SK-N-DZ (cell line): ENCODE results near the gene MBNL2.

Experiments used
- DNase-seq: peaks from one replicate; pipeline ENCODE4 v3.0.0-alpha.2; 2015; ENCODE audit warnings: low spot score

Gene MBNL2

GRCh38 chr13:97372936-97373335 lies 150.8 kb downstream of the MBNL2 start:
- no peak for DNase-seq

GRCh38 chr13:97373787-97374186 lies 151.7 kb downstream of the MBNL2 start:
- no peak for DNase-seq

- DNase-seq, result no peak
Measured at GRCh38 chr13:97376981-97377380, 154.8 kb downstream of the MBNL2 start.

DNA sequence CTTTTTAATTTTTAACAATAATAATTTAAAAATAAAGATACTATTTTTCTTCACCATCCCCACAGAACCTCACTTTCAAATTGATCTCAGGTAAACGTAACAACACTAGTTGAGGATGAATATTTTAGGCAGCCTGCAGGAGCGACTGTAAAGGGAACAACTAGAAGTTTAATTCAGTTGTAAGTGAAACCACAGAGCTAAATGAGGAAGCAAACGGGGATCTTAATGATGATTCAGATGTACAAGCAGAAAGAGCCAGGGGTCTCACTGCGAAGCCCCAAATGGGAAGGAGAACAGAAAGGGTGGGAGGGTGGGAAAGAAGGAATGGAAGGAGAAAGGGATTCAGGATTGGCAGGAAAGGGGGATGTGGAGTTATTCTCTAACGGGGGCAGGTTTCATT lies 157.3 kb downstream of the MBNL2 start:
- no peak for DNase-seq

- no peak for DNase-seq
Measured at GRCh38 chr13:97380696-97381095, 158.6 kb downstream of the MBNL2 start.

DNA sequence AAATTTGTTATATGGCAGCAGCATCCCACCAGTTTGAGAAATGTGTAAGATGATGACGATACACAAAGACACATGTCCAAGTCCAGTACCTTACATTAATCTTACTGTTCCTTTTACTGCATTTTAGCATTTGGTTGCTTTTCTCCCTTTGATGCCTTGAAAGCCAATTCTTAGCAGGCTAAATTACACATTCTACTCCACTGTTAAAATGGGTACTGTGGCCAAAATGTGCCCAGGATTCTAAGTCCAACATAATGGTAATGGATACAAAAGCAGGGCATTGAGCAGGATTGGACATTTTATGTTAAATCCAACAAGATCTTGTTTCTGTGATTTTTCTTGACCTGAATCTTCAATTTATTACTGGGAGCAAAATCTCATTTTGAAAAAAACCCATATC lies 159.1 kb downstream of the MBNL2 start:
- DNase-seq, result no peak

- no peak for DNase-seq
Measured at GRCh38 chr13:97382276-97382675, 160.1 kb downstream of the MBNL2 start.

- DNase-seq, result no peak
Measured at GRCh38 chr13:97384371-97384770, 162.2 kb downstream of the MBNL2 start.

GRCh38 chr13:97385146-97385545 lies 163.0 kb downstream of the MBNL2 start:
- no peak for DNase-seq

DNA sequence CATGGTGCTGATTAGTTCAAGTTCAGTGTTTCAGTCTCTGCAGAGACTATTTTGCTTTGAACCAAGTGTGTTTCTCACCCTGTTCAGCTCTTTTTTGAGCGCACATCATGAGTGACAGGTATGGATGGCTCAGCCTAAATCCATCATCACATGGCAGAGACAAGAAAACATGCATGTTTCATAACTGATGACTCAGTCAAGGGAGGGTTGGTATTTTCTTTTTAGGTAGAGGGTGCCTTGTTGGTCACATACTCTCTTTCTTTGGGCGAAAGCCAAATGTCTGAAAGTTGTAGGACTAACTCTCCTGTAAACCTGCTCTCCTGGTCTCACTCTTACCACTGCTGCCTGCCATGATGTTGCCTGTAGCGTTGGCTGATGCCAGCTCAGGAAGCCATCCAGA lies 163.7 kb downstream of the MBNL2 start:
- no peak for DNase-seq

DNA sequence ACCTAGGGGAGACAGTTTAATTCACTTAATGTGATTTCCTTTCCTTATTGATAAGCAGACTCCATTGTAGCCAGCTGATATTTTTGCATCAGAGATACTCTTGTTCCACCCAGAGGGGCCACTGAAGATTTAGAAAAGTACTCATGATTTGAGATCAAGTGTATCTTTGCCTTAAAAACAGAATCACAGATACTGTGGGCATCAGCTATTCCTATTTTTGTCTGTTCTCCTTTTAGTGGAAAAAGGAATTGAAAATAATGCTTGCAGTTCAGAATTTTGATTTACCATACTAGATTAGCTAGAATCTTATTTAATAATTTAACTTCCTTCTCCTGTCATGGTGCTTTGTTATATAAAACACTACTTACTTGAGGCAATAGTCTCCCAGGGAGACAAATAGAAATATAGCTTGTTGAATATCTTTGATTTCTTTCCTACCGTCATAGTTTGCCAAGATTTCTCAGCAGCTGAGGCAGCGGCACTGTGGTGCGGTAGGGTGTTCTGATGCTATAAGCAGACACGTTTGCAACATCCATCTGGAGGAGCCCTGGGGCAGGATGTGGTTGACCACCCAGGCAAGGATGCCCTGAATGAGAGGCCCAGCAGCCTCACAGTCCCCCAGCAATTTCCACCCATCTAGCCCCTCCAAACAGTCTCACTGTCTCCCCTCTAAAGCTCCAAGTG lies 164.8 kb downstream of the MBNL2 start:
- no peak for DNase-seq

GRCh38 chr13:97387485-97387839 lies 165.3 kb downstream of the MBNL2 start:
- no peak for DNase-seq

GRCh38 chr13:97387890-97388289 lies 165.8 kb downstream of the MBNL2 start:
- DNase-seq, result no peak

DNA sequence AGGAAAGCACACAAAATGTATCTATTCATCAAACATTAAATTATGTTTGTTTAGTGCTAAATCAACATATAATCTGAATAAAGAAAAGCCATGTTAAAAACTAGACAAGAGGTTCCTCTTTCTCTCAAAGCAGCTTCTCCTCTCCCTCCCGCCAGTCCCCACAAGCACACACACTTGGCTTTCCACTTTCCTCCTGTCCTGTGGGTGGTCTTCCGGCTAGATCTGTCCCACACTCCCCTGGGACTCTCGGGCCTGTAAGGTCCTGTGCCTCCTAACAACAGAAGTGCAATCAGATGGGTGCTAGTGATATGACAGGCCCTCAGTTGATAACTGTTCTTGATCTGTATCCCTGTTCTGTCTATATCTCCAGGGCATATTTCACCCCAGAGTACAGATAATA lies 166.2 kb downstream of the MBNL2 start:
- no peak for DNase-seq

- DNase-seq, result no peak
Measured at GRCh38 chr13:97390941-97391600, 168.9 kb downstream of the MBNL2 start.

- DNase-seq, result no peak
Measured at GRCh38 chr13:97392020-97392419, 169.9 kb downstream of the MBNL2 start.

DNA sequence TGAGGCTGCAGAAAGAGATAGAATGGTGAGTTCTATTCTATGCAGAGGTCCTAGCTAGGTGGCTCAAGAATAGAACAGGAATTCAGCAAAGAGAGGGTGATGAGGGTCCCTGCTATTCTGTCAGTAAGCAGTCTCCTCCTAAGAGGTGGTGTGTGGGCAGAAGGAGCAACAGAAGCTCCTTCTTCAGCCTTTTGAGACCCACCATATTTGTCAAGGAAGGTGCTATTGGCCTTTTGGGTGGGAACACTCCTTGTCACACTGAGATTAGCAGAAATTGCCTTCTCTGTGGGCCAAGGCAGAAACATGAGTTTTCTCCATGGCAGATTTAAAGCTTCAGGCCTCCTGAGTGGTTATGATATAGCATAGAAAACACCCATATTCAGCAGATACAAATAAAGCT lies 172.4 kb downstream of the MBNL2 start:
- DNase-seq, result no peak

- DNase-seq, result no peak
Measured at GRCh38 chr13:97395447-97396136, 173.5 kb downstream of the MBNL2 start.

- no peak for DNase-seq
Measured at GRCh38 chr13:97397267-97397666, 175.1 kb downstream of the MBNL2 start.

DNA sequence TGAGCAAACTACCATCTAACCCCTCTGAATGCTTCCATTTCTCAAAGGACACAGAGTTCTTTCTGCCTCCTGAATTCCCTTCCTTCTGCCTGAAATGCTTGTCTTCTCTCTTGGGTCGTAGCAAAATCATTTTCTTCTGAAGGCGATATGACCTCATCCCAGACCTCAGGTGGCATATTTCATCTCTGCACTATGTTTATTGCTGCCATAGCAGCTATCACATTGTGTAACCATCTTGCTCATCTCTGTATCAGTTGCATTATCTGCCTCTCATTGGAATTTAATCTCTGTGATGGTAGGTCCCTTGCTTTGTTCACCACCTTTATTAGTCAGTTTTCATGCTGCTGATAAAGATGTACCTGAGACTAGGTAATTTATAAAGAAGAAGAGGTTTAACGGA lies 179.3 kb downstream of the MBNL2 start:
- no peak for DNase-seq

- no peak for DNase-seq
Measured at GRCh38 chr13:97403893-97404750, 182.0 kb downstream of the MBNL2 start.

GRCh38 chr13:97407540-97407939 lies 185.4 kb downstream of the MBNL2 start:
- no peak for DNase-seq
